ENCODE data around the gene JAM3. TPM values are rescaled to one million over a fixed set of nuclear protein-coding genes. Genes with fewer than 3 reads are reported as not detected.
A peak's percentile ranks its signal among the peaks of the same experiment; 100 is the strongest.

JAM3 gene
- total and polyA plus RNA-seq, 9 of the 15 experiments (the other 6 are each of a cell fraction or from before 2014, with no cell fraction given) = 0.22 to 0.76 (median 0.40) TPM

- TF ChIP-seq E2F6 (IDR thresholded peaks at IDR 0.05; ENCODE audit: borderline replicate concordance in 1 of 2, extremely low read depth in 1 of 2, insufficient read depth in 1 of 2, insufficient read length in 1 of 2, low read depth in 1 of 2, low read length in 1 of 2, poor library complexity in 1 of 2, severe bottlenecking in 1 of 2) = no peak
- no peak for TF ChIP-seq ZNF408 (CRISPR knock-in tag; IDR thresholded peaks at IDR 0.05; ENCODE audit: low read depth)
- TF ChIP-seq ATF2 (CRISPR knock-in tag; IDR thresholded peaks at IDR 0.05) = no peak
- TF ChIP-seq RB1 (IDR thresholded peaks at IDR 0.05; ENCODE audit: low read depth) = 0 out of 2 replicates have a peak, but pooled peaks have one; percentile 44
- no peak for TF ChIP-seq MNT (conservative IDR thresholded peaks at IDR 0.05)
- TF ChIP-seq TGIF2 (CRISPR knock-in tag; IDR thresholded peaks at IDR 0.05) = no peak
- TF ChIP-seq HDGF (IDR thresholded peaks at IDR 0.05) = no peak
- no peak for TF ChIP-seq MGA (IDR thresholded peaks at IDR 0.05)
- no peak for TF ChIP-seq ILF3 (IDR thresholded peaks at IDR 0.05; ENCODE audit: borderline replicate concordance)
- TF ChIP-seq BRCA1 (IDR thresholded peaks at IDR 0.05) = no peak
- TF ChIP-seq BRCA1 (CRISPR knock-in tag; IDR thresholded peaks at IDR 0.05) = no peak
Measured at GRCh38 chr11:134050541-134051383, 18.1 kb upstream of the JAM3 start (continued).
